ENCODE measurements around the gene CCSER2.

CCSER2 gene

DNA sequence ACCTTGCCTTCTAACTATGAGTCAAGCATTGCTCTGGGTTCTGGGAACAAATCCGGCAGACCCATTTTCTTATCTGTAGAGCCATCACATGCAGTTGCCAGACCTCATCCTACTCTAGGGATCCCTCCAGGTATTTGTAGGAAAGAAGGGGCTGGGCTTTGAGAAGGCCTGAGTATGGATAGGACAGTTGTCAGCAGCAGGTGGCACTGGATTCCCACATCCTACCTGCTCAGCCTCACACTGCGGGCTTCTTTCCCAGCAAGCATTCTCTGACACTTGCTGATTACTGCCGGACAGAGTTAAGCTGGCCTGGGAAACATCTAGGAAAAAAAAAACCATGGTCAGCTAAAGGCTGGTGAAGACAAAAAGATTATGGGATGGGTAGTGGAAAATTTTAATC lies 224.1 kb downstream of the CCSER2 start:
- no peak for DNase-seq

- no peak for DNase-seq
Observed at GRCh38 chr10:84562592-84562991, 234.2 kb downstream of the CCSER2 start.

GRCh38 chr10:84563355-84563754 lies 235.0 kb downstream of the CCSER2 start:
- DNase-seq: no peak

DNA sequence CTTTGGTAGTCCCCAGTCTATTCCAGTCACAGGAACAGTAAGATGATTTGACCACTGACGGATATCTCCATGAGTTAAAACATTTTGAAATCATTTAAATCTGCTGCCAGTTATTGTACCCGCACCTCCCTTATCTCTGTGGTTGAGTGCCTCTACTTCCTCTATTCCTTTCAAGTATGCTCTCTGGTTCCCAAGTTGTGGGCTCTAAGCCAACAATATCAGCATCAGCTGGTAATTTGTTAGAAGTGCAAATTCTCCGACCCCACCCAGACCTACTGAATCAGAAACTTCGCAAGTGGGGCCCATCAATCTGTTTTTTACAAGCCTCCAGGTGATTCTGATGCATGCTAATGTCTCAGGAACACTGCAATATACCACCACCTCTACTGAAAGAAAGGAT lies 235.5 kb downstream of the CCSER2 start:
- DNase-seq: no peak

DNA sequence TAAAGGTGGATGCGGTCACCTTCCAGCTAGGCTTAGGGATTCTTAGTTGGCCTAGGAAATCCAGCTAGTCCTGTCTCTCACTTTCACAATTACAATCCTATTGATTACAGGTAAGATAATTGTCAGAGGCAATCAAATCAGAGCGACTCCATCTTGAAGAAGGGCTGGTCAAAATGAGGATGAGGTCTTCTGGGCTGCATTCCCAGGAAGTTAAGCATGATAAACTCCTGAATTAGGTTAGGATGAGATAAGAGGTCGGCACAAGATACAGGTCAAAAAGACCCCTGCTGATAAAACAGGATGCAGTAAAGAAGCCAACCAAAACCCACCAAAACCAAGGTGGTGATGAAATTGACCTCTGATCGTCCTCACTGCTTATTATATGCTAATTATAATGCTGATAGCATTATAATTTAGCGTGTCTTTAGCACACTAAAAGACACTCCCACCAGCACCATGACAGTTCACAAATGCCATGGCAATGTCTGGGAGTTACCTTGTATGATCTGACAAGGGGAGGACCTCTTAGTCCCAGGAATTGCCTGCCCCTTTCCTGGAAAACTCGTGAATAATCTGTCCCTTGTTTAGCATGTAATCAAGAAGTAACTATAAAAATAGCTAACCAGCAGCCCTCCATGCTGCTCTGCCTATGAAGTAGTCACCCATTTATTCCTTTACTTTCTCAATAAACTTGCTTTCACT lies 237.6 kb downstream of the CCSER2 start:
- no peak for DNase-seq

DNA sequence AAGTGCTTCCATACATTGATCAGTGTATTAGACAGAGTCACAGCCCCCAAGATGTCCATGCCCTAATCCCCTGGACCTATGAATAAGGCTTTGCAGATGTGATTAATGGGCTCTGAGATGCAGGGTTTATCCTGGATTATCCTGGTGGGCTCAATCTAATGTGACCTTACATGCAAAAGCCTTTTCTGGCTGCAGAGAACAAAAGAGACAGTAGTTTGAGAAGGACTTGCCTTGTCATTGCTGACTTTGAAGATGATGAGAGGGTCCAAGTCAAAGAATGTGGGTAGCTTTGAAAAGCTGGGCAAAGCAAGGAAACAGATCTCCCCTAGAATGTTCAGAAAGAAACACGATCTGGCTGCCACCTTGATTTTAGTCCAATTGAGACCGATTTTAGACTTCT lies 238.7 kb downstream of the CCSER2 start:
- no peak for DNase-seq

Measured in activated CD4-positive, CD25-positive, alpha-beta regulatory T cell treated with anti-CD3 and anti-CD28 coated beads, Interleukin-2, amount 50 U/mL, for 72 hours (primary cell).